IMR-90 (cell line): ENCODE measurements around the gene PEX11A. TPM values are rescaled to one million over a fixed set of nuclear protein-coding genes. Genes with fewer than 3 reads are reported as not detected.

Experiments used
- ATAC-seq: fragments of 200-7000 bp; cut with Tn5 transposase; 2 replicates; pipeline ENCODE4 v1.9.1; 2020; ENCODE audit warnings: low read depth, mild to moderate bottlenecking, moderate library complexity
- BruUV-seq: library from RNA; stranded (reverse); fragments of 400-500 nt; replicated peaks from 2 replicates; lab custom pipeline; 2021; lab: Mats Ljungman, UMichigan
- CTCF ChIA-PET: fragments of 300-600 bp; formaldehyde crosslinking; extraction: SDS; loops from one replicate; lab custom pipeline; 2021; ENCODE audit warnings: antibody characterized with exemption; lab: Yijun Ruan, JAX
- POLR2A ChIA-PET: fragments of 300-600 bp; sonication (Branson Sonifier 250); formaldehyde crosslinking; loops from one replicate; lab custom pipeline; 2022; ENCODE audit warnings: antibody characterized with exemption; ENCODE audit not compliant: unreplicated experiment; lab: Charles Lee
- DNase-seq: peaks from one replicate; pipeline ENCODE4 v3.0.0; 2013
- H2AFZ ChIP-seq: replicated peaks from 2 replicates; pipeline ENCODE3; 2013; ENCODE audit warnings: low read length, mild to moderate bottlenecking; ENCODE audit not compliant: poor library complexity
- H2AK5ac ChIP-seq: 2 replicates; pipeline ENCODE4 v1.6.1; 2013; ENCODE audit warnings: low read depth, low read length, inconsistent platforms
- H2AK9ac ChIP-seq: replicated peaks from 2 replicates; pipeline ENCODE3; 2013; ENCODE audit warnings: mild to moderate bottlenecking, low read depth, low read length, moderate library complexity; ENCODE audit not compliant: poor library complexity
- H2BK120ac ChIP-seq: 2 replicates; pipeline ENCODE4 v1.6.1; 2013; ENCODE audit warnings: low read depth, low read length, inconsistent platforms
- H2BK15ac ChIP-seq: 3 replicates; pipeline ENCODE4 v1.6.1; 2013; ENCODE audit warnings: low read depth, low read length, inconsistent platforms
- H2BK20ac ChIP-seq: 2 replicates; pipeline ENCODE4 v1.6.1; 2013; ENCODE audit warnings: low read depth, mild to moderate bottlenecking, inconsistent platforms, low read length, moderate library complexity
- H2BK5ac ChIP-seq: 2 replicates; pipeline ENCODE4 v1.6.1; 2013; ENCODE audit warnings: mild to moderate bottlenecking, low read depth, low read length, inconsistent platforms; ENCODE audit not compliant: poor library complexity, severe bottlenecking
- H3K14ac ChIP-seq: replicated peaks from 2 replicates; pipeline ENCODE4 v1.6.1; 2013; ENCODE audit warnings: low read depth, low read length, inconsistent platforms
- H3K18ac ChIP-seq: 2 replicates; pipeline ENCODE4 v1.6.1; 2013; ENCODE audit warnings: low read depth, low read length, control low read depth
- H3K23ac ChIP-seq: 2 replicates; pipeline ENCODE4 v1.6.1; 2013; ENCODE audit warnings: low read depth, low read length, inconsistent platforms
- H3K27ac ChIP-seq: 2 replicates; pipeline ENCODE4 v1.5.1; 2013; ENCODE audit warnings: mild to moderate bottlenecking, control low read depth, low read length; ENCODE audit not compliant: insufficient read depth
- H3K27me3 ChIP-seq: 2 replicates; pipeline ENCODE4 v1.6.1; 2013; ENCODE audit warnings: low read length; ENCODE audit not compliant: control insufficient read depth, insufficient read depth
- H3K36me3 ChIP-seq: 2 replicates; pipeline ENCODE4 v1.6.1; 2013; ENCODE audit warnings: low read length, mixed read lengths; ENCODE audit not compliant: control insufficient read depth, insufficient read depth
- H3K4ac ChIP-seq: 2 replicates; pipeline ENCODE4 v1.6.1; 2013; ENCODE audit warnings: low read depth, low read length, inconsistent platforms
- H3K4me1 ChIP-seq: 2 replicates; pipeline ENCODE4 v1.6.1; 2013; ENCODE audit warnings: low read length, mixed read lengths; ENCODE audit not compliant: control insufficient read depth, insufficient read depth
- H3K4me2 ChIP-seq: 2 replicates; pipeline ENCODE4 v1.6.1; 2013; ENCODE audit warnings: low read depth, mild to moderate bottlenecking, control low read depth, low read length, moderate library complexity
- H3K4me3 ChIP-seq: 2 replicates; pipeline ENCODE4 v1.5.1; 2013; ENCODE audit warnings: low read depth, mild to moderate bottlenecking, control low read depth, low read length, moderate library complexity; ENCODE audit not compliant: insufficient read depth
- H3K56ac ChIP-seq: 2 replicates; pipeline ENCODE4 v1.6.1; 2013; ENCODE audit warnings: low read length, inconsistent platforms; ENCODE audit not compliant: insufficient read depth; ENCODE audit errors: extremely low read depth
- H3K79me1 ChIP-seq, 2 experiments: 2 replicates each; pipeline ENCODE4 v1.6.1; 2013; ENCODE audit warnings: low read length in 2 of 2, inconsistent platforms in 1 of 2, low read depth in 1 of 2
- H3K9ac ChIP-seq: 2 replicates; pipeline ENCODE4 v1.6.1; 2013; ENCODE audit warnings: low read depth, low read length, control low read depth
- H3K9me1 ChIP-seq: 2 replicates; pipeline ENCODE4 v1.6.1; 2013; ENCODE audit warnings: low read length, inconsistent platforms; ENCODE audit not compliant: insufficient read depth
- H3K9me3 ChIP-seq: 2 replicates; pipeline ENCODE4 v1.6.1; 2013; ENCODE audit warnings: low read length; ENCODE audit not compliant: control insufficient read depth, insufficient read depth
- H4K20me1 ChIP-seq: 2 replicates; pipeline ENCODE4 v1.6.1; 2013; ENCODE audit warnings: low read length, inconsistent platforms; ENCODE audit not compliant: insufficient read depth
- H4K5ac ChIP-seq: 2 replicates; pipeline ENCODE4 v1.6.1; 2013; ENCODE audit warnings: mild to moderate bottlenecking, low read depth, low read length, control low read depth
- H4K8ac ChIP-seq, 2 experiments: 2 replicates each; pipeline ENCODE4 v1.6.1; 2013; ENCODE audit warnings: low read depth in 2 of 2, low read length in 2 of 2, control low read depth in 1 of 2, inconsistent platforms in 1 of 2
- H4K91ac ChIP-seq: 2 replicates; pipeline ENCODE4 v1.6.1; 2013; ENCODE audit warnings: low read depth, low read length, inconsistent platforms; ENCODE audit not compliant: insufficient read depth
- BHLHE40 ChIP-seq: fragments of 150-350 bp; IDR thresholded peaks from 2 replicates; pipeline ENCODE4 v1.6.1; 2016; ENCODE audit warnings: mild to moderate bottlenecking, low read depth, low read length
- CEBPB ChIP-seq: IDR thresholded peaks from 2 replicates; pipeline ENCODE4 v1.6.1; 2012; ENCODE audit warnings: low read depth, low read length, improper control_type of control experiment
- CHD1 ChIP-seq: IDR thresholded peaks from 2 replicates; pipeline ENCODE4 v1.6.1; 2012; ENCODE audit warnings: low read depth, low read length, improper control_type of control experiment
- ELK1 ChIP-seq: fragments of 150-350 bp; IDR thresholded peaks from 2 replicates; pipeline ENCODE4 v1.6.1; 2016; ENCODE audit warnings: low read depth, mild to moderate bottlenecking, low read length, moderate library complexity, borderline replicate concordance
- FOS ChIP-seq: fragments of 150-350 bp; IDR thresholded peaks from 2 replicates; pipeline ENCODE4 v1.6.1; 2016; ENCODE audit warnings: low read depth, low read length
- MAZ ChIP-seq: IDR thresholded peaks from 2 replicates; pipeline ENCODE4 v1.6.1; 2012; ENCODE audit warnings: low read depth, mild to moderate bottlenecking, low read length, improper control_type of control experiment, moderate library complexity, borderline replicate concordance
- NFE2L2 ChIP-seq: fragments of 150-350 bp; IDR thresholded peaks from 2 replicates; pipeline ENCODE4 v1.6.1; 2016; ENCODE audit warnings: low read depth, mild to moderate bottlenecking, low read length
- POLR2A ChIP-seq: IDR thresholded peaks from 2 replicates; pipeline ENCODE4 v1.6.1; 2012; ENCODE audit warnings: mild to moderate bottlenecking, low read depth, low read length
- RAD21 ChIP-seq: IDR thresholded peaks from 2 replicates; pipeline ENCODE4 v1.6.1; 2012; ENCODE audit warnings: low read length, improper control_type of control experiment
- RFX5 ChIP-seq: IDR thresholded peaks from 2 replicates; pipeline ENCODE4 v1.8.0; 2012; ENCODE audit warnings: low read depth, mild to moderate bottlenecking, low read length, moderate library complexity
- SMC3 ChIP-seq: fragments of 150-350 bp; IDR thresholded peaks from 2 replicates; pipeline ENCODE4 v1.6.1; 2016; ENCODE audit warnings: low read depth, mild to moderate bottlenecking, antibody characterized with exemption, low read length, moderate library complexity
- WGBS, 2 experiments: methylation state at CpG; one replicate each; pipeline versions ENCODE4 v1.1.5 to v1.1.7; 2013; ENCODE audit warnings: missing lambda C conversion rate in 2 of 2; ENCODE audit not compliant: insufficient read length in 1 of 2; ENCODE audit errors: extremely low coverage in 2 of 2; 5-methylcytosine and 5-hydroxymethylcytosine counted together
- dilution Hi-C: fragments of 300-500 bp; cut with HindIII; formaldehyde crosslinking; loops from one replicate; pipeline ENCODE4 v1.14.3; 2018; ENCODE audit warnings: low sequenced_read_pairs; ENCODE audit not compliant: unreplicated experiment
- in situ Hi-C: fragments of 300-500 bp; cut with MboI; formaldehyde crosslinking; loops from 3 replicates; pipeline ENCODE4 v1.14.3; 2019; ENCODE audit warnings: low sequenced_read_pairs, inconsistent platforms, mixed read lengths
- intact Hi-C: fragments of 100-400 bp; cut with micrococcal nuclease; formaldehyde crosslinking; loops from 2 replicates; pipeline ENCODE4 v1.10.0; 2022
- polyA plus RNA-seq, 3 experiments: library from polyadenylated mRNA; depleted of rRNA; stranded (reverse); fragments of >200 nt; gene quantifications; 2 replicates each; pipeline ENCODE4 v1.2.3, GENCODE V29; 2012; ENCODE audit warnings: low replicate concordance in 1 of 3
- total RNA-seq: library from RNA; depleted of rRNA; stranded (reverse); fragments of >200 nt; gene quantifications from 2 replicates; pipeline ENCODE4 v1.2.3, GENCODE V29; 2012
- TF ChIP-seq, protein P1 (sequence below): conservative IDR thresholded peaks from 2 replicates; pipeline ENCODE4 v1.5.1; 2012; ENCODE audit warnings: mild to moderate bottlenecking, low read depth, low read length, improper control_type of control experiment

The PEX11A gene
- total and polyA plus RNA-seq, 2 of the 4 experiments (the other 2 are of a cell fraction), result 4.2 to 10.2 TPM

DNA sequence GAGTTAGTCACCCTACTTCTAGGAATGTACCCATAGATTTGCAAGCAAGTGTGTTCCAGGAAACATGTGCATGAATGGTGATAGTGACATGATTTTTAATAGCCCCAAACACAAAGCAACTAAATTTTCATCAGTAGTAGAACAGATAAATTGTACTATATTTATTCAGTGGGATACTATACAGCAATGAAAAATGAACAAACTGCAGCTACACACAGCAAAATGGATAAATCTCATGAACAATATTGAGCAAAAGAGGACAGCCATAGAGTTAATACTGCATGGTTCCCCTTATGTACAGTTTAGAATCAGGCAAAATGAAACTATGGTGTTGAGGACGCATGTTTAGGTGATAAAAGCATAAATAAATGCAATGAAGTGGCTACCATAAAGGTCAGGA is 34.5 kb upstream of the PEX11A start:
- ChIA-PET CTCF (interaction anchor here (1.0 kb wide), 1 partner anchor 78 kb away, joined by 3 read pairs; no protein-coding TSS in a partner anchor), POLR2A (no interaction called here)
- H3K4me3 ChIP-seq, result no peak overlapping the region
- H3K79me1 ChIP-seq, result no peaks in the 10 kb centered on the region
- in situ Hi-C loops, result no loop called here
- peaks cover 10% of the 10 kb centered on the region; the same call in 1 of the 2 replicates for H3K9me3 ChIP-seq
- no peak overlapping the region for H3K56ac ChIP-seq
- no peak overlapping the region for H4K8ac ChIP-seq
- H3K4me1 ChIP-seq, result no peaks in the 10 kb centered on the region
- H2BK120ac ChIP-seq, result no peak overlapping the region
- dilution Hi-C loops, result no loop called here
- H2AFZ ChIP-seq, result no peak overlapping the region
- no peaks in the 10 kb centered on the region for H3K9me1 ChIP-seq
- no peak overlapping the region for H4K91ac ChIP-seq
- H3K18ac ChIP-seq, result no peak overlapping the region
- H3K4ac ChIP-seq, result no peak overlapping the region
- H2BK5ac ChIP-seq, result no peak overlapping the region
- 60% methylated on average over 1 of the region's 1 CpG; no CpG with 5 or more reads in 1 of the 2 experiments for WGBS, 2 experiments
- H4K20me1 ChIP-seq, result no peaks in the 10 kb centered on the region
- intact Hi-C loops, result no loop called here
- H2AK9ac ChIP-seq, result no peak overlapping the region
- no peak overlapping the region for H2AK5ac ChIP-seq
- H3K27me3 ChIP-seq, result peaks cover 42% of the 10 kb centered on the region
- DNase-seq (no peak), ATAC-seq (no peak)
- no TSS peak for BruUV-seq
- no peak overlapping the region for H3K4me2 ChIP-seq
- H2BK15ac ChIP-seq, result no peak overlapping the region
- H3K27ac ChIP-seq, result no peak overlapping the region
- H2BK20ac ChIP-seq, result no peak overlapping the region
- H3K14ac ChIP-seq, result no peak overlapping the region
- no peak overlapping the region for H3K23ac ChIP-seq
- H3K9ac ChIP-seq, result no peak overlapping the region
- H3K36me3 ChIP-seq, result no peaks in the 10 kb centered on the region
- TF ChIP-seq SMC3 (no peak), BHLHE40 (no peak), MAZ (no peak), POLR2A (no peak), ELK1 (no peak), CEBPB (no peak), RAD21 (no peak), RFX5 (no peak), FOS (no peak), NFE2L2 (no peak), CHD1 (no peak)
- TF ChIP-seq, protein P1, sequence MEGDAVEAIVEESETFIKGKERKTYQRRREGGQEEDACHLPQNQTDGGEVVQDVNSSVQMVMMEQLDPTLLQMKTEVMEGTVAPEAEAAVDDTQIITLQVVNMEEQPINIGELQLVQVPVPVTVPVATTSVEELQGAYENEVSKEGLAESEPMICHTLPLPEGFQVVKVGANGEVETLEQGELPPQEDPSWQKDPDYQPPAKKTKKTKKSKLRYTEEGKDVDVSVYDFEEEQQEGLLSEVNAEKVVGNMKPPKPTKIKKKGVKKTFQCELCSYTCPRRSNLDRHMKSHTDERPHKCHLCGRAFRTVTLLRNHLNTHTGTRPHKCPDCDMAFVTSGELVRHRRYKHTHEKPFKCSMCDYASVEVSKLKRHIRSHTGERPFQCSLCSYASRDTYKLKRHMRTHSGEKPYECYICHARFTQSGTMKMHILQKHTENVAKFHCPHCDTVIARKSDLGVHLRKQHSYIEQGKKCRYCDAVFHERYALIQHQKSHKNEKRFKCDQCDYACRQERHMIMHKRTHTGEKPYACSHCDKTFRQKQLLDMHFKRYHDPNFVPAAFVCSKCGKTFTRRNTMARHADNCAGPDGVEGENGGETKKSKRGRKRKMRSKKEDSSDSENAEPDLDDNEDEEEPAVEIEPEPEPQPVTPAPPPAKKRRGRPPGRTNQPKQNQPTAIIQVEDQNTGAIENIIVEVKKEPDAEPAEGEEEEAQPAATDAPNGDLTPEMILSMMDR, result no peak
- H4K5ac ChIP-seq, result no peak overlapping the region
